MM.1S (cell line): ENCODE measurements around the gene KIF18B.

Experiments
- CTCF ChIP-seq: fragments of 300-600 bp; sonication (generic); IDR thresholded peaks from 2 replicates; pipeline ENCODE4 v1.5.1; 2016; ENCODE audit warnings: antibody characterized with exemption, low read length, mixed read lengths
- EZH2 ChIP-seq: fragments of 300-600 bp; sonication (generic); optimal IDR thresholded peaks from 2 replicates; pipeline ENCODE3; 2017; ENCODE audit warnings: low read depth, mild to moderate bottlenecking, antibody characterized with exemption, low read length, mixed read lengths
- EZH2phosphoT487 ChIP-seq: fragments of 300-600 bp; sonication (generic); IDR thresholded peaks from 2 replicates; pipeline ENCODE4 v1.6.1; 2018; ENCODE audit warnings: antibody characterized with exemption, low read length

- TF ChIP-seq CTCF (no peak), EZH2 (no peak), EZH2phosphoT487 (no peak)
Observed at GRCh38 chr17:44978807-44979206, 31.2 kb upstream of the KIF18B start.
